GM19324 (cell line): Measurements from ENCODE around the gene CCDC91.
"Not testable (repeated sequence)": the region's sequence is repeated elsewhere in the genome, so short reads cannot be mapped to it uniquely, and the experiment has no call there.

Source experiments
- ATAC-seq: cut with Tn5 transposase; IDR thresholded peaks from one replicate; pipeline ENCODE4 v1.9.1; 2021; ENCODE audit warnings: mild to moderate bottlenecking, moderate library complexity; ENCODE audit not compliant: unreplicated experiment, low FRiP score

The CCDC91 gene

DNA sequence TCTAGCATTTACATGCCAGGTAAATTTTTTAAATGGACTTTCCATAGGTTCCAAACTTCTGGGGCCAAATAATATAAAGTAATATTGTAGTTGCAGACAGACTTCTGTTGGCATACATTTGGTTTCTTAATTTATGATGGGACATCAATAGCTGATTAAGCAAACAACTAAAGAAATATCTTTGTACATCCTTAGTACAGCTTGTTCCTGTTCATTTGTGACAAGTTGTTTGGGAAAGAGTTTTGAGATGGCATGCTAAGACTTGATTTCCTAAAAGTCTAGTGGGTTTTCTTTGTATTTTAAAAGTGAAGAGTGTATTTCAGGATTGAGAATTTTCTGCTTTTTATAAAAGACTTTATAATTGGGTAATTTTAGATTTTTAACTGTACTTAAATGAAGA, 41.0 kb downstream of the CCDC91 start:
- no peak for ATAC-seq

GRCh38 chr12:28232211-28232928, 42.1 kb downstream of the CCDC91 start:
- ATAC-seq, result no peak

DNA sequence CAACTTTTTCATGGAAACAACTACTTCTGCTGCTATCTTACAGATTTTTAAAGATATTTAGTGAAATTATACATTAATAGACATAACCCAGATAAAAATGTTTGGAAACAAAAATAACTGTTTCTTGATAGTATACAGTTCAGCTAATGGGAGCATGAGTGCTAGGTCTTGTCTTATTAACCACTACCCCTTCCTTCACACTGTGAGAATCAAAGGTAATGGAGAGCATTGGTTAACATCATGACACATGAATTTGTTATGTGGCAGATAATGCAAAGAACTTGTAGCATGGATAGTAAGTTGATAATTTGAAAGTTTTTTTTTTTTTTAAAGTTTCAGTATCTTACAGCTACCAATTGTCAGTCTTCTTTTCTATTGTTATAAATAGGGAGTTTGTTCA, 44.2 kb downstream of the CCDC91 start:
- ATAC-seq, result no peak

- ATAC-seq, result no peak
Observed at GRCh38 chr12:28235015-28235414, 44.8 kb downstream of the CCDC91 start.

- ATAC-seq, result no peak
Observed at GRCh38 chr12:28235985-28236384, 45.7 kb downstream of the CCDC91 start.

GRCh38 chr12:28237423-28237822, 47.2 kb downstream of the CCDC91 start:
- ATAC-seq, result no peak

DNA sequence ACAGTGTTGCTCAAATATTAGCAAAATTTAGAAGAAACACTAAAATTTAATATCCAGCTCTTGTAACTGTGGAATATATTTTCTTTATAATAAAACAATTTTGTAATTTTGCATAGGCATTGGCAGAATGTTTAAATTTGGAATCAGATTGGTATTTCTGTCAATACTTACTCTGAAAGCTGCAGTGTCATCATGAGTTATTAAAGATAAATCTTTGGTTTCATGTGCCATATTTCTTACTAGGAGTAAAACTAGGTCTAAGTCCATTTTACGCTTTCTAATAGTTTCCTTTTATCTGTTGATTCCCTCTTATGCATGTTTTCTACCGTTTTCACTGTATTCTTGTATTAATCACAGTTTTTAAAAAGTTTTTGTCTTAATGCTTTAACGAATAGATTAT, 49.7 kb downstream of the CCDC91 start:
- no peak for ATAC-seq

DNA sequence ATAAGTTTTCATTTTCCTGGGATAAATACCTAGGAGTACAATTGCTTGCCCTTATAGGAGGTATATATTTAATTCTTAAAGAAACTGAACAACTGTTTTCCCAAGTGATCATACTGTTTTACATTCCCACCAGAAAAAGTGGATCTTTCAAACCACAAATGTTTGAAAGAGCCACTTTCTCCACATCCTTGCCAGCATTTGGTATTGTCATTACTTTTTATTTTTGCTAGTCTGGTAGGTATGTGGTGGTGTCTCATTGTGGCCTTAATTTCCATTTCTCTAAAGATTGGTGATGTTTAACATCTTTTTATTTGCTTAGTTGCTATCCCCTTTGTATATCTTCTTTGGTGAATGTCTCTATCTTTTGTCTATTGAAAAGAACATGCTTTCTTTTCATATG, 50.6 kb downstream of the CCDC91 start:
- no peak for ATAC-seq

- no peak for ATAC-seq
Observed at GRCh38 chr12:28242129-28242495, 51.9 kb downstream of the CCDC91 start.

- no peak for ATAC-seq
Observed at GRCh38 chr12:28242496-28243309, 52.4 kb downstream of the CCDC91 start.

- no peak for ATAC-seq
Observed at GRCh38 chr12:28243310-28243633, 53.0 kb downstream of the CCDC91 start.

DNA sequence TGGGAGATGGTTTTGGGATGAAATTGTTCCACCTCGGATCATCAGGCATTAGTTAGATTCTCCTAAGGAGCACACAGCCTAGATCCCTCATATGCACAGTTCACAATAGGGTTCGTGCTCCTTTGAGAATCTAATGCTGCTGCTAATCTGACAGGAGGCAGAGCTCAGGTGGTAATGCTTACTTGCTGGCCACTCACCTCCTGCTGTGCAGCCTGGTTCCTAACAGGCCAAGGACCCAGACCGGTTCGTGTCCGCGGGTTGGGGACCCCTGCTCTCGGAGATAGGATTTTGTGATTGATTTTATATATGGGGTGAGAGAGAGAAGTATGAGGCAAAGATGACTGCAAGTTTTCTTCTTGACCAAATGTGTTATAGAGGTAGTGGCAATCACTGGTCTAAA, 57.5 kb downstream of the CCDC91 start:
- ATAC-seq, result no peak

GRCh38 chr12:28248555-28249145, 58.4 kb downstream of the CCDC91 start:
- ATAC-seq, result no peak

DNA sequence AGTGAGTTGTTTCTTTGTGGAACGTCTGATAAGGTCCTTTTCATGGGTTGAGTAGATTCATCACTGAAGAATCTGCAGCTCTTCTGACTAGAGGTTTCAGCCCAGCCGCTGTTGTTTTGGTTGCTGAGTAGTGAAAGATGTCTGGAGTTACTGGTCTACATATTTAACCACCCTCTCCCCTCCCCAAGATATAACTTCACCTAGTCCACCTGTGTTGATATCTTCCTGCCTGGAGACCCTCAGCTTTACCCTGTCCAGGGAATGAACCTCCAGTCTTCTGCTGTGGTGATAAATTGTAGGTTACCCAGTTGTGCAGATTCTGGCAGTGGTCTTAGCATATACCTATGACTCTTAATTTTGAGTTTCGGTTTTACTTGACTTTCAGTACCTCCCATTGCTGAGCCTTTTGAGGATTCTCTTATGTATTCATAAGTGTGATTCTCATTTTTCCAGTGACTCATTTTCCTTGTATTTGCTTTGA, 62.9 kb downstream of the CCDC91 start:
- ATAC-seq, result peak; percentile 95

GRCh38 chr12:28257411-28257810, 67.2 kb downstream of the CCDC91 start:
- no peak for ATAC-seq

DNA sequence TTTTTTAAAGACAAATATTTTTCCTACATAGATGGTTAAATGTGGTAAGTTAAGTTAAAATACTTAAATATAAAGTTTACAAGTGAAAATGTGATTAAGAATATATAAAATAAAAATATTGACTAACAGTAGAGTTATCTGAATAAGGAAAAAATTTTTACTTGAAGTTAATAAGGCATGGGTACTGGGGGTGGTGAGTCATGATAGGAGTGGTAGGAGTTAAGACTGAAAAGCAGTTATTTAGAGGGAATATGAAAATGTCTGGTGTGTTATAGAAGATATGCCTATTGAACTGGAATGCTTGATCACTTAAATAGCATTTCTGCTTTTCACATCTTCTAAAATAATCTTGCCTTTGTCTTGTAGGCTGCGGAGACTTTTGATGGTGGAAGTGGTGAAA, 68.7 kb downstream of the CCDC91 start:
- ATAC-seq, result no peak

DNA sequence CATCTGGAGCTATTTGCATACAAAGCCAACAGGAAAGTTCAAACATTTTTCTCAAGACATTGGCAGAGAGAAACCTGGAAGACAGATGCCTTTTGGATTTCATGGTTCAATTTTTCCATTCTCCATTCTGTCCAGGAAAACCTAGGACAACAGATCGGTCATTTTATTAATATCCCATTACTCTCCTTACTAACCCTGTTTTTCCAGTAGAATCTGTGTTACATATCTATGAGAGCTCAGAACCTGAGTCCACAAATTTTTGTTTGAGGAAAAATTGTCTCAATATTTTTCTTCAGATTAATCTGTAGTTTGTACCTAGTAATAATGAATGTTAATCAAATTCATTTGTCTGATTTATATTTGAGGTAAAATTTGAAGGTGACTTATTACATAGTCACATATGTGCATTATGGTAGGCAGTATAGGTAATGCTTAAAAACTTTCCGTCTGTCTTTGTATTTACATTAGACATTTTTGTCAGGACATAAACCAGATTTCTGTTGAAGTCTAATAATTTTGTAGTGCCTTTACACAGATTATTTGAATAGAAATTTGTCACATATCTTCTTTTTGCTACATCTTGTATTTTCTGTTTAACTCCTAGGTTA, 75.3 kb downstream of the CCDC91 start:
- no peak for ATAC-seq

- not testable (repeated sequence) for ATAC-seq
Observed at GRCh38 chr12:28267920-28268607, 77.8 kb downstream of the CCDC91 start.

GRCh38 chr12:28268608-28269229, 78.5 kb downstream of the CCDC91 start:
- no peak for ATAC-seq

DNA sequence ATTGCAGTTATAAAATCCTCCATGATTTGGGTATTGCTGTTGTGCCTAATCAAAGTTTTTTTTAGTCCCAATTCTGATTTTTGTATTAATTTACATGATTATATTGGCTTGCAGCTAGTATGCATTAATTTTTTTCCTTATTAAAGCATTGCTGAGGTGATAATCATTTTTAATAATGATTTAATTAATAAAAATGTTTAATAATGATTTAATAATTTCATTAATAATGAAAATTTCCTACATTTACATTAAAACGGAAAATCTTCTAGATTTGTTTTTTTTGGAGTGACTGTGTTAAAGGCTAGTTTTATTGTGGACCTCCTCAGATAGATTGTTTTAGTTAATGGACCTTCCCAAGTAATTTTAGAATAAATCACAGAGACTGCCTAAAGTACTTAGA, 79.6 kb downstream of the CCDC91 start:
- ATAC-seq, result no peak
